K562 (cell line): ENCODE measurements around the gene MYO15A. TPM values are rescaled to one million over a fixed set of nuclear protein-coding genes. Genes with fewer than 3 reads are reported as not detected.

Experiments used
- ATAC-seq: fragments of 200-7000 bp; cut with Tn5 transposase; 3 replicates; pipeline ENCODE4 v1.9.1; 2020; ENCODE audit warnings: moderate library complexity
- BruUV-seq: library from RNA; stranded (reverse); fragments of 400-500 nt; replicated peaks from 2 replicates; lab custom pipeline; 2021; lab: Mats Ljungman, UMichigan
- CTCF ChIA-PET: fragments of 300-600 bp; formaldehyde crosslinking; extraction: SDS; loops from one replicate; lab custom pipeline; 2021; ENCODE audit warnings: low intra/inter-chr PET ratio; lab: Yijun Ruan, JAX
- POLR2A ChIA-PET: fragments of 300-600, 350-650 bp; sonication (Branson Sonifier 250); formaldehyde crosslinking; extraction: SDS; loops from one replicate; lab custom pipeline; 2021; ENCODE audit warnings: antibody characterized with exemption, inconsistent platforms; lab: Yijun Ruan, JAX
- DNase-seq, 4 experiments: peaks; one replicate each; pipeline versions ENCODE4 v3.0.0 to v3.0.0-alpha.2; 2011 to 2018; ENCODE audit warnings: low spot score in 3 of 4, mixed read lengths in 3 of 4; ENCODE audit errors: extremely low read depth in 1 of 4
- FAIRE-seq: peaks from 2 replicates; lab custom pipeline; 2011; peaks lifted over from hg19 to GRCh38; lab: Jason Lieb, UNC
- H2AFZ ChIP-seq: 2 replicates; pipeline ENCODE4 v1.6.0; 2011; ENCODE audit warnings: low read depth, low read length, control low read depth, inconsistent platforms
- H3K27ac ChIP-seq: fragments of 200-600 bp; 3 replicates; pipeline ENCODE4 v1.8.0; 2011; ENCODE audit warnings: low read depth, mild to moderate bottlenecking, control low read depth, inconsistent platforms, low read length, moderate library complexity, mixed read lengths; ENCODE audit errors: extremely low read depth
- H3K27me3 ChIP-seq, 2 experiments: fragments of 300-600 bp in 1 of 2; 2 replicates in 1 of 2; 3 replicates in 1 of 2; pipeline versions ENCODE4 v1.6.0 to v1.8.0; 2011; ENCODE audit warnings: inconsistent platforms in 2 of 2, low read length in 2 of 2, mild to moderate bottlenecking in 1 of 2, mixed read lengths in 1 of 2, moderate library complexity in 1 of 2; ENCODE audit not compliant: control insufficient read depth in 2 of 2, insufficient read depth in 2 of 2
- H3K36me3 ChIP-seq: fragments of 300-600 bp; 3 replicates; pipeline ENCODE4 v1.8.0; 2011; ENCODE audit warnings: mild to moderate bottlenecking, low read length, inconsistent platforms; ENCODE audit not compliant: control insufficient read depth, insufficient read depth
- H3K4me1 ChIP-seq, 2 experiments: fragments of 200-600 bp in 1 of 2; replicated peaks in 1 of 2; 2 replicates in 1 of 2; 3 replicates in 1 of 2; pipeline versions ENCODE4 v1.5.1 to v1.8.0; 2011; ENCODE audit warnings: inconsistent platforms in 2 of 2, low read length in 2 of 2, mild to moderate bottlenecking in 1 of 2, mixed read lengths in 1 of 2, moderate library complexity in 1 of 2; ENCODE audit not compliant: control insufficient read depth in 2 of 2, insufficient read depth in 2 of 2
- H3K4me2 ChIP-seq: 2 replicates; pipeline ENCODE4 v1.6.1; 2011; ENCODE audit warnings: low read length, control low read depth, inconsistent platforms, mixed read lengths; ENCODE audit not compliant: insufficient read depth
- H3K4me3 ChIP-seq: fragments of 200-600 bp; sonication (generic), shearing (Covaris generic); 2 replicates; pipeline ENCODE4 v1.5.1; 2016; ENCODE audit warnings: control low read depth, inconsistent platforms
- H3K79me2 ChIP-seq: fragments of 200-600 bp; 3 replicates; pipeline ENCODE4 v1.8.0; 2011; ENCODE audit warnings: low read length, inconsistent platforms; ENCODE audit not compliant: control insufficient read depth, insufficient read depth
- H3K9ac ChIP-seq, 2 experiments: 2 replicates each; pipeline versions ENCODE4 v1.6.0 to v1.6.1; 2011; ENCODE audit warnings: low read depth in 2 of 2, low read length in 2 of 2, control low read depth in 1 of 2, inconsistent platforms in 1 of 2, mild to moderate bottlenecking in 1 of 2, mixed read lengths in 1 of 2; ENCODE audit not compliant: insufficient read depth in 1 of 2
- H3K9me1 ChIP-seq: one replicate; pipeline ENCODE4 v1.6.0; 2011; ENCODE audit warnings: inconsistent platforms, mild to moderate bottlenecking, low read length, moderate library complexity; ENCODE audit not compliant: control insufficient read depth, insufficient read depth
- H3K9me3 ChIP-seq: replicated peaks from 2 replicates; pipeline ENCODE4 v1.5.1; 2011; ENCODE audit warnings: low read depth, low read length, inconsistent platforms; ENCODE audit not compliant: control insufficient read depth, insufficient read depth
- H4K20me1 ChIP-seq: replicated peaks from 2 replicates; pipeline ENCODE4 v1.6.1; 2011; ENCODE audit warnings: low read length, inconsistent platforms, mixed read lengths; ENCODE audit not compliant: control insufficient read depth, insufficient read depth
- BMI1 ChIP-seq: fragments of 150-350 bp; IDR thresholded peaks from 2 replicates; pipeline ENCODE4 v1.6.1; 2014; ENCODE audit warnings: low read length
- CREB1 ChIP-seq, 2 experiments: sonication (generic) in 1 of 2; formaldehyde crosslinking in 1 of 2; IDR thresholded peaks; 2 replicates each; pipeline versions ENCODE4 v1.6.1 to v1.8.0; 2012 to 2022; ENCODE audit warnings: inconsistent platforms in 1 of 2, mild to moderate bottlenecking in 1 of 2, missing genetic modification reagents in 1 of 2, moderate library complexity in 1 of 2
- ETV5 ChIP-seq: sonication (generic); formaldehyde crosslinking; IDR thresholded peaks from 2 replicates; pipeline ENCODE4 v1.4.0; 2020; ENCODE audit warnings: low read depth, mild to moderate bottlenecking, missing genetic modification reagents
- KLF16 ChIP-seq: IDR thresholded peaks from 2 replicates; pipeline ENCODE4 v1.6.1; 2016; ENCODE audit warnings: antibody characterized with exemption
- PTRF ChIP-seq: fragments of 450-650 bp; IDR thresholded peaks from 2 replicates; pipeline ENCODE4 v1.6.1; 2016; ENCODE audit warnings: mild to moderate bottlenecking, missing genetic modification characterization, missing compliant biosample characterization
- SRSF7 ChIP-seq: fragments of 200-400 bp; formaldehyde crosslinking; optimal IDR thresholded peaks from 2 replicates; pipeline ENCODE3; 2017; ENCODE audit warnings: mild to moderate bottlenecking, low read depth, low read length
- ZBTB7A ChIP-seq: IDR thresholded peaks from 2 replicates; pipeline ENCODE4 v1.6.1; 2011; ENCODE audit warnings: low read depth, mild to moderate bottlenecking, low read length, moderate library complexity, borderline replicate concordance; ENCODE audit not compliant: control insufficient read depth
- ZNF431 ChIP-seq: sonication (generic); formaldehyde crosslinking; IDR thresholded peaks from 2 replicates; pipeline ENCODE4 v1.8.0; 2022; ENCODE audit warnings: mild to moderate bottlenecking, missing genetic modification reagents
- WGBS: fragments of 100-300 bp; shearing (Covaris generic); methylation state at CpG from one replicate; pipeline ENCODE4 v1.1.6; 2016; ENCODE audit warnings: low coverage, mixed read lengths; ENCODE audit not compliant: insufficient coverage; ENCODE audit errors: missing lambda C conversion rate; 5-methylcytosine and 5-hydroxymethylcytosine counted together
- in situ Hi-C: fragments of 300-500 bp; cut with MboI; formaldehyde crosslinking; loops from 4 replicates; pipeline ENCODE4 v1.15.0; 2018; ENCODE audit warnings: inconsistent platforms, mixed read lengths
- intact Hi-C: fragments of 100-400 bp; cut with micrococcal nuclease; formaldehyde crosslinking; loops from 2 replicates; pipeline ENCODE4 v1.14.2; 2022
- polyA plus RNA-seq, 8 experiments: library from polyadenylated mRNA; depleted of rRNA in 4 of 8; stranded (reverse) in 5 of 8; unstranded in 3 of 8; fragments of >200 nt; fragmentation: Nextera tagmentation in 2 of 8; fragmentation: Illumina TruSeq in 1 of 8; extraction: Ambion mirVana in 2 of 8; extraction: Trizol in 1 of 8; gene quantifications; 2 replicates each; pipeline versions ENCODE4 v1.2.1 to v1.2.3, GENCODE V29; 2011 to 2014; ENCODE audit warnings: inconsistent platforms in 1 of 8, missing spikeins in 1 of 8
- total RNA-seq, 7 experiments: library from RNA; depleted of rRNA in 6 of 7; stranded (reverse); fragments of >200 nt in 6 of 7; fragmentation: Illumina TruSeq in 2 of 7; extraction: Trizol in 2 of 7; gene quantifications; 2 replicates each; pipeline versions ENCODE4 v1.2.1 to v1.2.3, GENCODE V29; 2011 to 2021; ENCODE audit warnings: low replicate concordance in 1 of 7
- TF ChIP-seq, protein P1 (sequence below): sonication (generic); formaldehyde crosslinking; IDR thresholded peaks from 2 replicates; pipeline ENCODE4 v1.8.0; 2023; ENCODE audit warnings: mild to moderate bottlenecking, missing genetic modification reagents
- TF ChIP-seq, protein P2 (sequence below): fragments of 450-650 bp; IDR thresholded peaks from 2 replicates; pipeline ENCODE4 v1.6.1; 2016; ENCODE audit warnings: mild to moderate bottlenecking

Gene MYO15A
- total and polyA plus RNA-seq, 9 of the 15 experiments (the other 6 are each of a cell fraction or from before 2014, with no cell fraction given), result 0.05 to 0.88 (median 0.14) TPM; not detected in 1

DNA sequence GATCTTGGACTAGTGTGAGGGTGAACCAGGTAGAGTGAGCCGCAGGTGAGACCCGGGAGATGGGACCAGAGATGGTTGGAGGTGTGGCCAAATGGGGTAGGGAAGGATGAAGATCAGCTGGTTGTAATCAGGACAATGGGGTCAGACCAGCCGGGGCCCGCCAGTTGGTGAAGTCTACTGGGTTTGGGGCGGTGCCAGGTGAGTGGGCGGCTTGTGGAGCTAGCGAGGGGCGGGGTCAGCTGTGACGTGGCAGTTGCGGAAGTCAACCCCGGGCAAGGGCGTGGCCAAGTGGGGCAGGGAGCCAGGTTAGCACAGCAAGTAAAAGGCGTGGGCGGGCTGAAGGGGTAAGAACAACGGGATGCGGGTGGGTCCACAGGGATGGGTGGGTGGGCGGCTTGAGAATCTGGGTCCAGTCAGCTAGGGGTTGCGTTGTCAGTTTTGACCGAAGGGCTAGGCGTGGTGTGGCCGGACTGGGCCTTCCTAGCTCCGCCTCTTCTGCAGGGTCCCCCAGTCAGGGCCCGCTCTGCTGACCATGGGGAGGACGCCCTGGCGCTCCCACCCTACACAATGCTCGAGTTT, 49.6 kb downstream of the MYO15A start:
- H4K20me1 ChIP-seq, result no peaks in the 10 kb centered on the region; the same call in 1 of the 2 replicates
- ATAC-seq (peak; percentile 85), DNase-seq (peak; percentile 90 to 93 (median 92)), FAIRE-seq (peak; percentile 84)
- no TSS peak for BruUV-seq
- H3K27ac ChIP-seq, result peak overlapping the region; percentile 54; the same call in 1 of the 3 replicates
- peak overlapping the region; percentile 28 for H3K4me3 ChIP-seq
- ChIA-PET CTCF (no interaction called here), POLR2A (interaction anchor here (0.5 to 0.7 kb wide), 2 partner anchors 11 to 91 kb away, joined by 3 read pairs; no protein-coding TSS in a partner anchor)
- no peaks in the 10 kb centered on the region for H3K79me2 ChIP-seq
- H3K9me3 ChIP-seq, result no peaks in the 10 kb centered on the region
- H3K9ac ChIP-seq, result peak overlapping the region; percentile 43 to 85
- in situ Hi-C loops (no loop called here), intact Hi-C loops (no loop called here)
- no peaks in the 10 kb centered on the region for H3K36me3 ChIP-seq
- 1% methylated on average over 10 of the region's 26 CpGs for WGBS
- H3K27me3 ChIP-seq, result no peaks in the 10 kb centered on the region
- H3K4me1 ChIP-seq, result peaks cover 30 to 56% of the 10 kb centered on the region in 2 experiments; a peak in 4 of 5 replicates
- peak overlapping the region; percentile 67 for H3K4me2 ChIP-seq
- H2AFZ ChIP-seq, result peak overlapping the region; percentile 47; the same call in 1 of the 2 replicates
- no peaks in the 10 kb centered on the region for H3K9me1 ChIP-seq
- TF ChIP-seq SRSF7 (no peak), ETV5 (CRISPR knock-in tag) (0 out of 2 replicates have a peak, but pooled peaks have one; percentile 28), BMI1 (no peak), ZBTB7A (peak; percentile 27; the same call in 1 of the 2 replicates), ZNF431 (CRISPR knock-in tag) (no peak), CREB1 (IDR thresholded peaks at IDR 0.05) (peak; percentile 79; the same call in 1 of the 2 replicates), CREB1 (CRISPR knock-in tag; IDR thresholded peaks at IDR 0.05) (peak; percentile 81), KLF16 (no peak), PTRF (tag) (no peak)
- TF ChIP-seq, protein P1, sequence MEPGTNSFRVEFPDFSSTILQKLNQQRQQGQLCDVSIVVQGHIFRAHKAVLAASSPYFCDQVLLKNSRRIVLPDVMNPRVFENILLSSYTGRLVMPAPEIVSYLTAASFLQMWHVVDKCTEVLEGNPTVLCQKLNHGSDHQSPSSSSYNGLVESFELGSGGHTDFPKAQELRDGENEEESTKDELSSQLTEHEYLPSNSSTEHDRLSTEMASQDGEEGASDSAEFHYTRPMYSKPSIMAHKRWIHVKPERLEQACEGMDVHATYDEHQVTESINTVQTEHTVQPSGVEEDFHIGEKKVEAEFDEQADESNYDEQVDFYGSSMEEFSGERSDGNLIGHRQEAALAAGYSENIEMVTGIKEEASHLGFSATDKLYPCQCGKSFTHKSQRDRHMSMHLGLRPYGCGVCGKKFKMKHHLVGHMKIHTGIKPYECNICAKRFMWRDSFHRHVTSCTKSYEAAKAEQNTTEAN (CRISPR knock-in tag), result no peak
- TF ChIP-seq, protein P2, sequence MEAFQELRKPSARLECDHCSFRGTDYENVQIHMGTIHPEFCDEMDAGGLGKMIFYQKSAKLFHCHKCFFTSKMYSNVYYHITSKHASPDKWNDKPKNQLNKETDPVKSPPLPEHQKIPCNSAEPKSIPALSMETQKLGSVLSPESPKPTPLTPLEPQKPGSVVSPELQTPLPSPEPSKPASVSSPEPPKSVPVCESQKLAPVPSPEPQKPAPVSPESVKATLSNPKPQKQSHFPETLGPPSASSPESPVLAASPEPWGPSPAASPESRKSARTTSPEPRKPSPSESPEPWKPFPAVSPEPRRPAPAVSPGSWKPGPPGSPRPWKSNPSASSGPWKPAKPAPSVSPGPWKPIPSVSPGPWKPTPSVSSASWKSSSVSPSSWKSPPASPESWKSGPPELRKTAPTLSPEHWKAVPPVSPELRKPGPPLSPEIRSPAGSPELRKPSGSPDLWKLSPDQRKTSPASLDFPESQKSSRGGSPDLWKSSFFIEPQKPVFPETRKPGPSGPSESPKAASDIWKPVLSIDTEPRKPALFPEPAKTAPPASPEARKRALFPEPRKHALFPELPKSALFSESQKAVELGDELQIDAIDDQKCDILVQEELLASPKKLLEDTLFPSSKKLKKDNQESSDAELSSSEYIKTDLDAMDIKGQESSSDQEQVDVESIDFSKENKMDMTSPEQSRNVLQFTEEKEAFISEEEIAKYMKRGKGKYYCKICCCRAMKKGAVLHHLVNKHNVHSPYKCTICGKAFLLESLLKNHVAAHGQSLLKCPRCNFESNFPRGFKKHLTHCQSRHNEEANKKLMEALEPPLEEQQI, result no peak
